CD4-positive, alpha-beta memory T cell (primary cell): ENCODE results near the gene MOB3B. TPM values are rescaled to one million over a fixed set of nuclear protein-coding genes. Genes with fewer than 3 reads are reported as not detected.

Source experiments
- CTCF ChIA-PET: fragments of 350-600 bp; sonication (Branson Sonifier 250); formaldehyde crosslinking; loops from one replicate; lab custom pipeline; 2021; ENCODE audit warnings: inconsistent platforms; ENCODE audit not compliant: partially characterized antibody; lab: Charles Lee
- POLR2A ChIA-PET: fragments of 350-600 bp; sonication (Branson Sonifier 250); formaldehyde crosslinking; loops from one replicate; lab custom pipeline; 2021; ENCODE audit not compliant: partially characterized antibody; lab: Charles Lee
- DNase-seq, 5 donors: peaks; one replicate each; pipeline versions ENCODE4 v3.0.0 to v3.0.0-alpha.2; 2020 to 2022; ENCODE audit warnings: mixed read lengths in 1 of 5
- H3K27ac ChIP-seq: one replicate; pipeline ENCODE4 v1.7.0; 2013; ENCODE audit warnings: low read depth, low read length
- H3K27me3 ChIP-seq: 2 replicates; pipeline ENCODE4 v1.7.0; 2013; ENCODE audit warnings: mild to moderate bottlenecking, low read length, moderate library complexity; ENCODE audit not compliant: insufficient read depth
- H3K36me3 ChIP-seq: 2 replicates; pipeline ENCODE4 v1.7.0; 2013; ENCODE audit warnings: mild to moderate bottlenecking, low read length, moderate library complexity; ENCODE audit not compliant: insufficient read depth
- H3K4me1 ChIP-seq: 2 replicates; pipeline ENCODE4 v1.7.0; 2013; ENCODE audit warnings: mild to moderate bottlenecking, low read length, moderate library complexity; ENCODE audit not compliant: insufficient read depth
- H3K4me3 ChIP-seq, 2 donors: one replicate each; pipeline ENCODE4 v1.7.0; 2013; ENCODE audit warnings: low read length in 2 of 2, mild to moderate bottlenecking in 1 of 2
- H3K9me3 ChIP-seq, 2 donors: one replicate each; pipeline ENCODE4 v1.7.0; 2013; ENCODE audit warnings: low read length in 2 of 2, control low read depth in 1 of 2; ENCODE audit not compliant: control insufficient read depth in 1 of 2
- H3K27ac Mint-ChIP-seq, 7 donors: one replicate each; pipeline ENCODE4 v1.8.0; 2020 to 2021; ENCODE audit warnings: mixed read lengths in 7 of 7, mild to moderate bottlenecking in 6 of 7, inconsistent platforms in 3 of 7, moderate library complexity in 3 of 7
- H3K27me3 Mint-ChIP-seq, 2 donors: one replicate each; pipeline ENCODE4 v1.8.0; 2020 to 2021; ENCODE audit warnings: mixed read lengths in 2 of 2
- H3K36me3 Mint-ChIP-seq, 2 donors: one replicate each; pipeline ENCODE4 v1.8.0; 2020 to 2021; ENCODE audit warnings: mixed read lengths in 2 of 2, inconsistent platforms in 1 of 2, mild to moderate bottlenecking in 1 of 2
- H3K4me1 Mint-ChIP-seq, 4 donors: one replicate each; pipeline ENCODE4 v1.8.0; 2020 to 2021; ENCODE audit warnings: mixed read lengths in 4 of 4, mild to moderate bottlenecking in 1 of 4
- H3K4me3 Mint-ChIP-seq, 8 donors: one replicate each; pipeline ENCODE4 v1.8.0; 2020 to 2021; ENCODE audit warnings: mixed read lengths in 8 of 8, mild to moderate bottlenecking in 7 of 8, moderate library complexity in 6 of 8, inconsistent platforms in 3 of 8
- H3K9me3 Mint-ChIP-seq, 8 donors: one replicate each; pipeline ENCODE4 v1.8.0; 2020 to 2021; ENCODE audit warnings: mixed read lengths in 8 of 8, mild to moderate bottlenecking in 5 of 8, inconsistent platforms in 3 of 8, moderate library complexity in 1 of 8
- intact Hi-C: fragments of 100-400 bp; cut with micrococcal nuclease; formaldehyde crosslinking; loops from one replicate; pipeline ENCODE4 v1.15.1; 2023
- polyA plus RNA-seq, 2 donors: library from polyadenylated mRNA; unstranded; fragments of 300-500 nt; fragmentation: Illumina TruSeq; gene quantifications; one replicate each; pipeline ENCODE4 v1.2.3, GENCODE V29; 2021
- total RNA-seq, 2 experiments: library from RNA; stranded (reverse); gene quantifications; one replicate each; pipeline ENCODE4 v1.2.3, GENCODE V29; 2021

Gene MOB3B
- total and polyA plus RNA-seq, 4 experiments from 2014 or later, result 0.05 to 0.64 (median 0.34) TPM

DNA sequence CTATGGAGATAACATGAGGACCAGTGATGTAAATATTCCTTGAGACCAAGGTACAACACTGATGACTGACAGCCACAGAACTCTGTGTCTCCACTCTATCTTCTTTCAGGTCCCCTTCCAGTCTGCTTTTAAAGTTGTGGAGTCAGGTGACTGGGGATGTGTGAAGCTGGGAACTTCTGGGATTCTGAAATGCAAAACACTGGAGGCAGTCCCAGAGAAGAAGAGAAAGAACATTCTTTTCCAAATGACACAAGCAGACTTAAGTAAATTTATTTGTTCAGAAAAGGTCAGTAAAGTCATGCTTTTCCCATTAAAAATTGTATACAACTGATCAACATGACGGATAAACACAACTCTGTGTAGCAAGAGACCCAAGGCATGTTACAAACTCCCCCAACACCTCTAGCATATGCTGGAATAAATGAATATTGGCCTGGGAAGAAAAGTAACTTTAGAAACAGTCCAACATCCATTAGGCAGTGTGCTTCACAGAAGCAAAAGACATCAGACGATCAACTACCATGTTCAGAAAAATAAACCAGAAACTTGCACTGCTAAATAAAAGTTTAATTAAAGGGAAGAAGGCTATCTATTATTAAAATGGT is 98.0 kb downstream of the MOB3B start:
- Histone ChIP-seq H3K4me1 (no peaks in the 10 kb centered on the region), H3K27ac (no peak overlapping the region), H3K27me3 (no peaks in the 10 kb centered on the region), H3K4me3 (no peak overlapping the region), H3K9me3 (no peaks in the 10 kb centered on the region), H3K36me3 (no peaks in the 10 kb centered on the region)
- Mint-ChIP-seq H3K36me3 (no peaks in the 10 kb centered on the region), H3K27ac (no peak overlapping the region), H3K4me3 (no peak overlapping the region), H3K9me3 (no peaks in the 10 kb centered on the region), H3K4me1 (peaks cover 0 to 2% (median 0%) of the 10 kb centered on the region in 4 donors), H3K27me3 (peaks cover 0 to 2% of the 10 kb centered on the region in 2 donors)
- CTCF ChIA-PET, result interaction anchor here (1.1 kb wide), 1 partner anchor 19 kb away, joined by 3 read pairs; no protein-coding TSS in a partner anchor
- intact Hi-C loops, result no loop called here
- POLR2A ChIA-PET, result no interaction called here
- DNase-seq, result no peak

DNA sequence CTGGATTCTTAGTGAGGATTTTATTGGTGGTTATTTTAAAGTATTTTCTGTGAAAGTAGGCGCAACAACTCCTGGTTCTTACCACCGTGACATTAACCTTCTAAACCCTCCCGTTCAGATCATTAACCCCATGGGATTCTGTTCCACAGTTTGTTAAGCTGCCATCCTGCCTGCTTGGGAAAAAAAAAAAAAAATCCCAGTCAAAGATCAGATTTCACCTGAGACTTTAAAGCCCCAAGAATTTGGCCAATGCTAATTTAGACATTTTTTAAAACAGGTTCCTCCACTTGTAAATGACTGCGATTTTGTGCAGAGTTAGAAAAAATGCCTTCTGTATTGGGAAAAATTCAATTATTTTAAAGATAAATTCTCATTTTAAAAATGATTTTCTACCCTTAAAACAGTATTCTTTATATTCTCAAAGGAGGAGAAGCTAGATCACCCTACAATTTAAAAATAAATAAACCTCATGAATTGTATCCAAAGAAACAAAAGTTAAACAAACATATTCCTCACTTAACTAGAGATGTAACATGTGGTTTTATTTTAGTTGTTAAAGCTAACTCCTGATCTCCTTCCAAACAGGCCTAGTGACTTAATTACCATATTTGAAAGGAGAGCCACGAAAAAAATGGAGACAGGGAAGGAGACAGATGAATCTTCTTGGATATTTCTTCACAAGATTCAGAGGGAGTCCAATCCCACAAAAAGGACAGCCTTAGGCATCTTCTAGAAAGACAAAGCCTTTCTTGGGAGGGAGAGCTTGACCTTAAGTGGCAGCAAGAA is 98.7 kb downstream of the MOB3B start:
- intact Hi-C loops, result no loop called here
- Histone ChIP-seq H3K27ac (no peak overlapping the region), H3K36me3 (no peaks in the 10 kb centered on the region), H3K4me1 (no peaks in the 10 kb centered on the region), H3K9me3 (no peaks in the 10 kb centered on the region), H3K27me3 (no peaks in the 10 kb centered on the region), H3K4me3 (no peak overlapping the region)
- Mint-ChIP-seq H3K9me3 (no peaks in the 10 kb centered on the region), H3K27me3 (peaks cover 0 to 2% of the 10 kb centered on the region in 2 donors), H3K4me1 (peaks cover 0 to 2% (median 0%) of the 10 kb centered on the region in 4 donors), H3K4me3 (no peak overlapping the region), H3K36me3 (no peaks in the 10 kb centered on the region), H3K27ac (no peak overlapping the region)
- ChIA-PET CTCF (interaction anchor here (1.1 to 1.3 kb wide), 2 partner anchors 20 kb away, joined by 3 read pairs; no protein-coding TSS in a partner anchor), POLR2A (no interaction called here)
- DNase-seq, result no peak

- Mint-ChIP-seq H3K36me3 (no peaks in the 10 kb centered on the region), H3K9me3 (no peaks in the 10 kb centered on the region), H3K27ac (no peak overlapping the region), H3K27me3 (peaks cover 0 to 2% of the 10 kb centered on the region in 2 donors), H3K4me1 (peaks cover 0 to 2% (median 0%) of the 10 kb centered on the region in 4 donors), H3K4me3 (no peak overlapping the region)
- CTCF ChIA-PET, result interaction anchor here (1.3 kb wide), 1 partner anchor 21 kb away, joined by 3 read pairs; no protein-coding TSS in a partner anchor
- POLR2A ChIA-PET, result no interaction called here
- Histone ChIP-seq H3K36me3 (no peaks in the 10 kb centered on the region), H3K27ac (no peak overlapping the region), H3K4me3 (no peak overlapping the region), H3K27me3 (no peaks in the 10 kb centered on the region), H3K9me3 (no peaks in the 10 kb centered on the region), H3K4me1 (no peaks in the 10 kb centered on the region)
- intact Hi-C loops, result no loop called here
- DNase-seq, result no peak
Measured at GRCh38 chr9:27429917-27430316, 99.7 kb downstream of the MOB3B start.

GRCh38 chr9:27429436-27429835 is 100.2 kb downstream of the MOB3B start:
- peaks cover 0 to 2% (median 0%) of the 10 kb centered on the region in 4 donors for H3K4me1 Mint-ChIP-seq
- no peak overlapping the region for H3K4me3 Mint-ChIP-seq
- no peak overlapping the region for H3K27ac Mint-ChIP-seq
- H3K9me3 Mint-ChIP-seq, result no peaks in the 10 kb centered on the region
- Histone ChIP-seq H3K27me3 (no peaks in the 10 kb centered on the region), H3K4me1 (no peaks in the 10 kb centered on the region), H3K9me3 (no peaks in the 10 kb centered on the region), H3K27ac (no peak overlapping the region), H3K36me3 (no peaks in the 10 kb centered on the region), H3K4me3 (no peak overlapping the region)
- intact Hi-C loops, result no loop called here
- H3K36me3 Mint-ChIP-seq, result no peaks in the 10 kb centered on the region
- no peak for DNase-seq
- no peaks in the 10 kb centered on the region for H3K27me3 Mint-ChIP-seq
- POLR2A ChIA-PET, result no interaction called here
- CTCF ChIA-PET, result interaction anchor here (1.3 kb wide), 1 partner anchor 22 kb away, joined by 3 read pairs; no protein-coding TSS in a partner anchor

GRCh38 chr9:27428551-27428950 is 101.1 kb downstream of the MOB3B start:
- DNase-seq, result no peak
- POLR2A ChIA-PET, result no interaction called here
- no peaks in the 10 kb centered on the region for H3K9me3 ChIP-seq

GRCh38 chr9:27427272-27427643 is 102.4 kb downstream of the MOB3B start:
- Histone ChIP-seq H3K9me3 (no peaks in the 10 kb centered on the region), H3K36me3 (no peaks in the 10 kb centered on the region), H3K27me3 (no peaks in the 10 kb centered on the region), H3K27ac (no peak overlapping the region), H3K4me1 (no peaks in the 10 kb centered on the region), H3K4me3 (no peak overlapping the region)
- H3K27ac Mint-ChIP-seq, result no peak overlapping the region
- ChIA-PET POLR2A (no interaction called here), CTCF (no interaction called here)
- no peaks in the 10 kb centered on the region for H3K4me1 Mint-ChIP-seq
- DNase-seq, result no peak
- H3K36me3 Mint-ChIP-seq, result no peaks in the 10 kb centered on the region
- H3K27me3 Mint-ChIP-seq, result no peaks in the 10 kb centered on the region
- H3K9me3 Mint-ChIP-seq, result no peaks in the 10 kb centered on the region
- intact Hi-C loops, result no loop called here
- H3K4me3 Mint-ChIP-seq, result no peak overlapping the region

More at GRCh38 chr9:27428551-27428950, 101.1 kb downstream of the MOB3B start:
- intact Hi-C loops, result no loop called here
- H3K4me3 Mint-ChIP-seq, result no peak overlapping the region
- CTCF ChIA-PET, result no interaction called here
- no peaks in the 10 kb centered on the region for H3K27me3 Mint-ChIP-seq
- Histone ChIP-seq H3K4me3 (no peak overlapping the region), H3K27ac (no peak overlapping the region), H3K36me3 (no peaks in the 10 kb centered on the region), H3K27me3 (no peaks in the 10 kb centered on the region), H3K4me1 (no peaks in the 10 kb centered on the region)
- H3K27ac Mint-ChIP-seq, result no peak overlapping the region
- no peaks in the 10 kb centered on the region for H3K36me3 Mint-ChIP-seq
- peaks cover 0 to 2% (median 0%) of the 10 kb centered on the region in 4 donors for H3K4me1 Mint-ChIP-seq
- H3K9me3 Mint-ChIP-seq, result no peaks in the 10 kb centered on the region

- Histone ChIP-seq H3K36me3 (no peaks in the 10 kb centered on the region), H3K4me3 (no peak overlapping the region), H3K4me1 (no peaks in the 10 kb centered on the region), H3K9me3 (no peaks in the 10 kb centered on the region), H3K27ac (no peak overlapping the region), H3K27me3 (no peaks in the 10 kb centered on the region)
- POLR2A ChIA-PET, result no interaction called here
- no peak for DNase-seq
- CTCF ChIA-PET, result no interaction called here
- Mint-ChIP-seq H3K27me3 (no peaks in the 10 kb centered on the region), H3K4me3 (no peak overlapping the region), H3K9me3 (peaks cover 0 to under 1% (median 0%) of the 10 kb centered on the region in 8 donors), H3K4me1 (no peaks in the 10 kb centered on the region), H3K27ac (no peak overlapping the region), H3K36me3 (no peaks in the 10 kb centered on the region)
- intact Hi-C loops, result no loop called here
Measured at GRCh38 chr9:27426511-27427271, 102.9 kb downstream of the MOB3B start.
